Measurements from ENCODE around the gene OR1F1. TPM values are rescaled to one million over a fixed set of nuclear protein-coding genes. Genes with fewer than 3 reads are reported as not detected.

Gene OR1F1
- total RNA-seq, 4 donors from 2014 or later = not detected

- peak overlapping the region; percentile 61 for H3K4me3 ChIP-seq
- H3K27me3 ChIP-seq = no peaks in the 10 kb centered on the region
- H3K9me3 ChIP-seq = no peaks in the 10 kb centered on the region
- DNase-seq (ENCODE audit: low spot score in 2 of 2) = peak; percentile 91 to 93
- WGBS = under 1% methylated on average over 29 of the region's 42 CpGs
- H3K36me3 ChIP-seq = no peaks in the 10 kb centered on the region
- H3K4me1 ChIP-seq = peaks cover 29% of the 10 kb centered on the region
- TF ChIP-seq POLR2AphosphoS5 (IDR thresholded peaks at IDR 0.05) = peak in 1 of 3 donors; percentile 79
- no peak for TF ChIP-seq EP300 (IDR thresholded peaks at IDR 0.05)
- H3K27ac ChIP-seq = no peak overlapping the region
These were observed 35.6 kb upstream of the OR1F1 start for GRCh38 chr16:3152277-3152990.

- Histone ChIP-seq H3K27me3 (no peaks in the 10 kb centered on the region), H3K27ac (no peak overlapping the region), H3K4me3 (peak overlapping the region; percentile 61), H3K36me3 (no peaks in the 10 kb centered on the region), H3K4me1 (peaks cover 35% of the 10 kb centered on the region), H3K9me3 (no peaks in the 10 kb centered on the region)
- DNase-seq (ENCODE audit: low spot score in 2 of 2) = no peak
- TF ChIP-seq POLR2A (IDR thresholded peaks at IDR 0.05) (no peak), EP300 (IDR thresholded peaks at IDR 0.05) (no peak), POLR2AphosphoS5 (IDR thresholded peaks at IDR 0.05) (no peak)
- TF ChIP-seq, protein P1, sequence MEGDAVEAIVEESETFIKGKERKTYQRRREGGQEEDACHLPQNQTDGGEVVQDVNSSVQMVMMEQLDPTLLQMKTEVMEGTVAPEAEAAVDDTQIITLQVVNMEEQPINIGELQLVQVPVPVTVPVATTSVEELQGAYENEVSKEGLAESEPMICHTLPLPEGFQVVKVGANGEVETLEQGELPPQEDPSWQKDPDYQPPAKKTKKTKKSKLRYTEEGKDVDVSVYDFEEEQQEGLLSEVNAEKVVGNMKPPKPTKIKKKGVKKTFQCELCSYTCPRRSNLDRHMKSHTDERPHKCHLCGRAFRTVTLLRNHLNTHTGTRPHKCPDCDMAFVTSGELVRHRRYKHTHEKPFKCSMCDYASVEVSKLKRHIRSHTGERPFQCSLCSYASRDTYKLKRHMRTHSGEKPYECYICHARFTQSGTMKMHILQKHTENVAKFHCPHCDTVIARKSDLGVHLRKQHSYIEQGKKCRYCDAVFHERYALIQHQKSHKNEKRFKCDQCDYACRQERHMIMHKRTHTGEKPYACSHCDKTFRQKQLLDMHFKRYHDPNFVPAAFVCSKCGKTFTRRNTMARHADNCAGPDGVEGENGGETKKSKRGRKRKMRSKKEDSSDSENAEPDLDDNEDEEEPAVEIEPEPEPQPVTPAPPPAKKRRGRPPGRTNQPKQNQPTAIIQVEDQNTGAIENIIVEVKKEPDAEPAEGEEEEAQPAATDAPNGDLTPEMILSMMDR (IDR thresholded peaks at IDR 0.05) = no peak
- WGBS = 10% methylated on average over 8 of the region's 8 CpGs
These were observed 35.0 kb upstream of the OR1F1 start for GRCh38 chr16:3152991-3153368.

DNA sequence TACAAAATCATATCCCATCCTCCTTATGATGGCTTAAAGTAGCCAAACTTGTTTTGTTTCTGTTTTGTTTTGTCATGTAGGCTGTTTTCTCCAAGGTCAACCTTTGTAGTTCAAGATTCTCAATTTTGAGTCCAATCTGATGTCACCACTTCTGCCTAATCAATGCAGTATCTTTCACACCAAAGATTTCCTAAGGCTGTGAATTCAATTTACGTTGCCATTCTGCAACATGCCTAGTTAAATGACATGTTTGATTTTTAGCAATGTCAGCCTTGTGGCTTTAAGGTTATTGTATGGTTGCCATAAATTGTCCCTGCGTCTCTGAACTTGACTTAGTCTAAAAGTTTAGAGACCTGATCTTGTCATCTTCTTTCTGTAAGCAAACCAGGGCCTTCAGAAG, 32.8 kb upstream of the OR1F1 start:
- no peaks in the 10 kb centered on the region for H3K36me3 ChIP-seq
- H3K27me3 ChIP-seq = no peaks in the 10 kb centered on the region
- no peak for DNase-seq (ENCODE audit: low spot score in 2 of 2)
- no peak overlapping the region for H3K4me3 ChIP-seq
- H3K27ac ChIP-seq = no peak overlapping the region
- no peaks in the 10 kb centered on the region for H3K9me3 ChIP-seq
- 80% methylated on average over 2 of the region's 2 CpGs for WGBS
- no peak for TF ChIP-seq EP300 (IDR thresholded peaks at IDR 0.05)
- TF ChIP-seq POLR2A (IDR thresholded peaks at IDR 0.05) = no peak
- TF ChIP-seq POLR2AphosphoS5 (IDR thresholded peaks at IDR 0.05) = no peak
- peaks cover 34% of the 10 kb centered on the region for H3K4me1 ChIP-seq

DNA sequence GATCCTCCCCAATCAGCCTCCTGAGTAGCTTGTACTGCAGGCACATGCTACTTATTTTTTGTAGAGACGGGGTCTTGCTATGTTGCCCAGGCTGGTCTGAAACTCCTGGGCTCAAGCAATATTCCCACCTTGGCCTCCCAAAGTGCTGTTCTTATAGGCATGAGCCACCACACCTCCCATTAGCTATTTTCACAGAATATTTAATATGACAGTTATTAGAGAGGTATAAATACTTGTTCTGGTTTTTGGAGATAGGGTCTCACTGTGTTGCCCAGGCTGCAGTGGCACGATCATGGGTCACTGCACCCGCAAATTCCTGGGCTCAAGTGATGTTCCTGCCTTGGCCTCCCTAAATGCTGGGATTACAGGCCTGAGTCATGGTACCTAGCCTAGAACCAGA, 32.0 kb upstream of the OR1F1 start:
- no peak for DNase-seq (ENCODE audit: low spot score in 2 of 2)
- TF ChIP-seq POLR2AphosphoS5 (IDR thresholded peaks at IDR 0.05) = no peak
- TF ChIP-seq POLR2A (IDR thresholded peaks at IDR 0.05) = no peak
- TF ChIP-seq, protein P1 (IDR thresholded peaks at IDR 0.05) = no peak
- TF ChIP-seq EP300 (IDR thresholded peaks at IDR 0.05) = no peak
- H3K36me3 ChIP-seq = no peaks in the 10 kb centered on the region
- H3K4me3 ChIP-seq = no peak overlapping the region
- H3K27ac ChIP-seq = no peak overlapping the region
- peaks cover 30% of the 10 kb centered on the region for H3K4me1 ChIP-seq
- no peaks in the 10 kb centered on the region for H3K9me3 ChIP-seq
- no peaks in the 10 kb centered on the region for H3K27me3 ChIP-seq
- 94% methylated on average over 3 of the region's 3 CpGs for WGBS

GRCh38 chr16:3157229-3158025, 30.6 kb upstream of the OR1F1 start:
- Histone ChIP-seq H3K27me3 (no peaks in the 10 kb centered on the region), H3K36me3 (no peaks in the 10 kb centered on the region), H3K9me3 (no peaks in the 10 kb centered on the region), H3K4me3 (peak overlapping the region; percentile 64), H3K27ac (peak overlapping the region; percentile 81), H3K4me1 (peaks cover 18% of the 10 kb centered on the region)
- TF ChIP-seq POLR2AphosphoS5 (IDR thresholded peaks at IDR 0.05) (peak in 1 of 3 donors; percentile 64), EP300 (IDR thresholded peaks at IDR 0.05) (no peak), POLR2A (IDR thresholded peaks at IDR 0.05) (no peak)
- DNase-seq (ENCODE audit: low spot score in 2 of 2) = peak; percentile 80 to 82
- WGBS = 0% methylated on average over 6 of the region's 59 CpGs

- Histone ChIP-seq H3K27me3 (no peaks in the 10 kb centered on the region), H3K9me3 (no peaks in the 10 kb centered on the region), H3K4me3 (peak overlapping the region; percentile 64), H3K4me1 (peaks cover 15% of the 10 kb centered on the region), H3K27ac (peak overlapping the region; percentile 81), H3K36me3 (no peaks in the 10 kb centered on the region)
- DNase-seq (ENCODE audit: low spot score in 2 of 2) = peak; percentile 73 to 82
- 0% methylated on average over 6 of the region's 27 CpGs for WGBS
- TF ChIP-seq POLR2A (IDR thresholded peaks at IDR 0.05) (no peak), POLR2AphosphoS5 (IDR thresholded peaks at IDR 0.05) (no peak), EP300 (IDR thresholded peaks at IDR 0.05) (no peak)
- TF ChIP-seq, protein P1 (IDR thresholded peaks at IDR 0.05) = no peak
These were observed 29.9 kb upstream of the OR1F1 start for GRCh38 chr16:3158026-3158509.
